Panc1 (cell line): Measurements from ENCODE around the gene DNAJC5G. TPM values are rescaled to one million over a fixed set of nuclear protein-coding genes. Genes with fewer than 3 reads are reported as not detected.

Source experiments
- ATAC-seq: fragments of 200-7000 bp; cut with Tn5 transposase; 2 replicates; pipeline ENCODE4 v1.9.1; 2020; ENCODE audit warnings: mild to moderate bottlenecking, moderate library complexity
- BruUV-seq: library from RNA; stranded (reverse); fragments of 400-500 nt; replicated peaks from 2 replicates; lab custom pipeline; 2021; lab: Mats Ljungman, UMichigan
- CTCF ChIA-PET: fragments of 300-600 bp; sonication (Branson Sonifier 250); formaldehyde crosslinking; loops from one replicate; lab custom pipeline; 2022; ENCODE audit warnings: antibody characterized with exemption; lab: Charles Lee
- POLR2A ChIA-PET: fragments of 300-600 bp; sonication (Branson Sonifier 250); formaldehyde crosslinking; loops from one replicate; lab custom pipeline; 2022; ENCODE audit warnings: antibody characterized with exemption; lab: Charles Lee
- DNase-seq: peaks from one replicate; pipeline ENCODE4 v3.0.0-alpha.2; 2010; ENCODE audit warnings: low read depth, low spot score
- H3K27ac ChIP-seq: 2 replicates; pipeline ENCODE4 v1.5.1; 2011; ENCODE audit warnings: mild to moderate bottlenecking, low read length, inconsistent platforms
- H3K27me3 ChIP-seq: fragments of 200-500 bp; sonication (Bioruptor generic); 2 replicates; pipeline ENCODE4 v1.6.0; 2014; ENCODE audit warnings: low read length, inconsistent platforms; ENCODE audit not compliant: control insufficient read depth, insufficient read depth
- H3K36me3 ChIP-seq: fragments of 200-500 bp; sonication (Bioruptor generic); 2 replicates; pipeline ENCODE4 v1.5.1; 2014; ENCODE audit warnings: inconsistent platforms, mild to moderate bottlenecking, low read length, moderate library complexity; ENCODE audit not compliant: control insufficient read depth, insufficient read depth
- H3K4me1 ChIP-seq: 2 replicates; pipeline ENCODE4 v1.5.1; 2011; ENCODE audit warnings: inconsistent platforms, mild to moderate bottlenecking, low read length, moderate library complexity; ENCODE audit not compliant: control insufficient read depth, insufficient read depth
- H3K4me3 ChIP-seq, 2 experiments: 2 replicates each; pipeline ENCODE4 v1.5.1; 2011 to 2012; ENCODE audit warnings: low read depth in 2 of 2, low read length in 2 of 2, mild to moderate bottlenecking in 2 of 2, inconsistent platforms in 1 of 2, moderate library complexity in 1 of 2
- H3K9me3 ChIP-seq: fragments of 200-500 bp; sonication (Bioruptor generic); 2 replicates; pipeline ENCODE4 v1.5.1; 2014; ENCODE audit warnings: low read depth, mild to moderate bottlenecking, inconsistent platforms, low read length, moderate library complexity; ENCODE audit not compliant: control insufficient read depth, insufficient read depth
- CTCF ChIP-seq: fragments of 450-650 bp; IDR thresholded peaks from 2 replicates; pipeline ENCODE4 v1.5.1; 2017; ENCODE audit warnings: mild to moderate bottlenecking
- POLR2AphosphoS5 ChIP-seq: IDR thresholded peaks from 2 replicates; pipeline ENCODE4 v1.6.1; 2012; ENCODE audit warnings: mild to moderate bottlenecking, low read depth, low read length, moderate library complexity
- REST ChIP-seq, 2 experiments: IDR thresholded peaks; 2 replicates each; pipeline ENCODE4 v1.6.1; 2011 to 2012; ENCODE audit warnings: low read depth in 2 of 2, control low read depth in 1 of 2, low read length in 1 of 2, mild to moderate bottlenecking in 1 of 2, moderate library complexity in 1 of 2; ENCODE audit not compliant: insufficient read depth in 1 of 2
- SIN3A ChIP-seq: IDR thresholded peaks from 2 replicates; pipeline ENCODE4 v1.6.1; 2012; ENCODE audit warnings: low read depth, mild to moderate bottlenecking, low read length, moderate library complexity, borderline replicate concordance; ENCODE audit not compliant: insufficient read depth
- TCF7L2 ChIP-seq: IDR thresholded peaks from 2 replicates; pipeline ENCODE4 v1.6.1; 2011; ENCODE audit warnings: mild to moderate bottlenecking, low read depth, low read length, inconsistent platforms
- in situ Hi-C: cut with HindIII; loops from 2 replicates; pipeline ENCODE4 v1.10.0; 2016; ENCODE audit warnings: low sequenced_read_pairs, low pct_unique_long_range_greater_than_20kb
- intact Hi-C: fragments of 100-400 bp; cut with micrococcal nuclease; formaldehyde crosslinking; loops from one replicate; pipeline ENCODE4 v1.10.0; 2022; ENCODE audit not compliant: unreplicated experiment
- total RNA-seq: library from RNA; stranded (reverse); gene quantifications from one replicate; pipeline ENCODE4 v1.2.1, GENCODE V29; 2021; ENCODE audit not compliant: unreplicated experiment

DNAJC5G gene
- total RNA-seq, 1 experiment from 2014 or later = not detected

GRCh38 chr2:27243391-27244130, 31.7 kb upstream of the DNAJC5G start:
- ATAC-seq = no peak

GRCh38 chr2:27245116-27245515, 30.1 kb upstream of the DNAJC5G start:
- Histone ChIP-seq H3K36me3 (peaks cover 9% of the 10 kb centered on the region), H3K27ac (no peak overlapping the region), H3K4me3 (no peak overlapping the region), H3K27me3 (no peaks in the 10 kb centered on the region), H3K4me1 (peaks cover 6% of the 10 kb centered on the region), H3K9me3 (no peaks in the 10 kb centered on the region)
- ChIA-PET POLR2A (no interaction called here), CTCF (no interaction called here)
- TSS peak; percentile 49 for BruUV-seq
- intact Hi-C loops (no loop called here), in situ Hi-C loops (no loop called here)
- no peak for DNase-seq
- TF ChIP-seq POLR2AphosphoS5 = no peak
- TF ChIP-seq SIN3A = no peak
- TF ChIP-seq REST (IDR thresholded peaks at IDR 0.05; ENCODE audit: insufficient read depth in 1 of 2, low read depth in 2 of 2, low read length in 1 of 2) = no peak
- no peak for TF ChIP-seq CTCF
- no peak for TF ChIP-seq TCF7L2
- no peak for ATAC-seq

More at GRCh38 chr2:27243391-27244130, 31.7 kb upstream of the DNAJC5G start:
- POLR2A ChIA-PET = no interaction called here
- H3K4me3 ChIP-seq = no peak overlapping the region
- no peaks in the 10 kb centered on the region for H3K4me1 ChIP-seq
- in situ Hi-C loops = no loop called here
- intact Hi-C loops = no loop called here
- DNase-seq = no peak
- H3K36me3 ChIP-seq = peaks cover 9% of the 10 kb centered on the region
- CTCF ChIA-PET = interaction anchor here (0.8 kb wide), 1 partner anchor 36 kb away, joined by 3 read pairs; no protein-coding TSS in a partner anchor
- no peaks in the 10 kb centered on the region for H3K9me3 ChIP-seq
- no peak overlapping the region for H3K27ac ChIP-seq
- BruUV-seq = TSS peak; percentile 53
- no peaks in the 10 kb centered on the region for H3K27me3 ChIP-seq
- TF ChIP-seq SIN3A (no peak), TCF7L2 (no peak)

- in situ Hi-C loops = no loop called here
- CTCF ChIA-PET = no interaction called here
Measured at GRCh38 chr2:27245626-27246025, 29.6 kb upstream of the DNAJC5G start.

More at GRCh38 chr2:27245626-27246025, 29.6 kb upstream of the DNAJC5G start:
- no peak for ATAC-seq
- POLR2A ChIA-PET = no interaction called here
- H3K4me1 ChIP-seq = peaks cover 6% of the 10 kb centered on the region
- H3K27ac ChIP-seq = no peak overlapping the region
- no peak for TF ChIP-seq SIN3A
- no peak for TF ChIP-seq TCF7L2
- TF ChIP-seq REST (IDR thresholded peaks at IDR 0.05; ENCODE audit: insufficient read depth in 1 of 2, low read depth in 2 of 2, low read length in 1 of 2) = no peak
- TF ChIP-seq POLR2AphosphoS5 = no peak
- TF ChIP-seq CTCF = no peak
- no peaks in the 10 kb centered on the region for H3K9me3 ChIP-seq
- no peaks in the 10 kb centered on the region for H3K27me3 ChIP-seq
- H3K36me3 ChIP-seq = peaks cover 5% of the 10 kb centered on the region
- intact Hi-C loops = no loop called here
- BruUV-seq = no TSS peak
- H3K4me3 ChIP-seq = no peak overlapping the region
- DNase-seq = no peak
